SK-N-MC (cell line): ENCODE data around the gene FHAD1.

Experiments used
- DNase-seq: peaks from one replicate; pipeline ENCODE4 v3.0.0-alpha.2; 2011; ENCODE audit warnings: low read depth, low spot score
- H3K27ac ChIP-seq: fragments of 200-600 bp; sonication (generic); 2 replicates; pipeline ENCODE4 v1.5.1; 2016; ENCODE audit warnings: mixed run types
- H3K36me3 ChIP-seq: fragments of 200-600 bp; sonication (generic); 2 replicates; pipeline ENCODE4 v1.6.1; 2017; ENCODE audit warnings: antibody characterized with exemption, low read length, mixed read lengths; ENCODE audit not compliant: insufficient read depth
- H3K4me3 ChIP-seq: fragments of 200-600 bp; sonication (generic); 2 replicates; pipeline ENCODE4 v1.5.1; 2016
- H3K9ac ChIP-seq: fragments of 200-600 bp; sonication (generic); 2 replicates; pipeline ENCODE4 v1.8.0; 2017; ENCODE audit warnings: mixed run types, mixed read lengths; ENCODE audit not compliant: insufficient read length
- H3K9me3 ChIP-seq: fragments of 200-600 bp; sonication (generic); 2 replicates; pipeline ENCODE4 v1.6.1; 2017; ENCODE audit warnings: low read depth, mild to moderate bottlenecking, antibody characterized with exemption, low read length, moderate library complexity, mixed read lengths
- EZH2 ChIP-seq: fragments of 200-600 bp; sonication (generic); IDR thresholded peaks from one replicate; pipeline ENCODE4 v1.6.1; 2017; ENCODE audit warnings: antibody characterized with exemption
- FOXP2 ChIP-seq: optimal IDR thresholded peaks from 2 replicates; pipeline ENCODE3; 2011; ENCODE audit warnings: mild to moderate bottlenecking, moderate library complexity; ENCODE audit not compliant: insufficient read depth; ENCODE audit errors: extremely low read length, control extremely low read depth
- POLR2AphosphoS5 ChIP-seq: IDR thresholded peaks from 2 replicates; pipeline ENCODE4 v1.6.1; 2012; ENCODE audit warnings: mild to moderate bottlenecking, low read depth, low read length, borderline replicate concordance

The FHAD1 gene

DNA sequence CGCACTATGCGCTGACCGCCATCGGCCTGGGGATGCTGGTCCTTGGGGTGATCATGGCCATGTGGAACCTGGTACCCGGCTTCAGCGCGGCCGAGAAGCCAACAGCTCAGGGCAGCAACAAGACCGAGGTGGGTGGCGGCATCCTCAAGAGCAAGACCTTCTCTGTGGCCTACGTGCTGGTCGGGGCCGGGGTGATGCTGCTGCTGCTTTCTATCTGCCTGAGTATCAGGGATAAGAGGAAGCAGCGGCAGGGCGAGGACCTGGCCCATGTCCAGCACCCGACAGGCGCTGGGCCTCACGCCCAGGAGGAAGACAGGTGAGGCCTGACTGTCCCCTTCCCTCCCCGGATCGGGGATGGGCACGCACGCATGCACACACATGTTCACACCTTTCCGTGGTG, 31.9 kb upstream of the FHAD1 start:
- DNase-seq, result no peak
- H3K36me3 ChIP-seq, result no peaks in the 10 kb centered on the region
- no peak overlapping the region for H3K4me3 ChIP-seq
- no peaks in the 10 kb centered on the region for H3K9me3 ChIP-seq
- TF ChIP-seq FOXP2, result no peak
- no peak for TF ChIP-seq POLR2AphosphoS5
- no peak for TF ChIP-seq EZH2
- no peak overlapping the region for H3K27ac ChIP-seq
- H3K9ac ChIP-seq, result no peak overlapping the region

DNA sequence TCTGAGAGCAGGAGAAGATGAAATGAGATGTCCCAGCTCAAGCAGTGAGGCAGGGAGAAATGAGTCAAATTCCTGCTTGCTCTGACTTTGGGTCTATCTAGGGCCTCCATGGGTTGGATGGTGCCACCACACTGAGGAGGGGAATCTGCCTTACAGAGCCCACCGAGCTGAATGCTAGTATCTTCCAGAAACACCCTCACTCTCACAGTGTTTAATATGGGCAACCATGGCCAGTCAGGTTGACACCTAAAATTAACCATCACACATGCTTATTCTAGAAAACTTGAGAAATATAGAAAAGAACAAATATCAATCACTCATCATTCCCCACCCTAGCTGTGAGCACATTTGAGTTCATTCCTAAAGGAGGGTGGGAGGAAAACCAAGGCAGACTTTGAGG, 29.4 kb upstream of the FHAD1 start:
- no peak overlapping the region for H3K4me3 ChIP-seq
- no peaks in the 10 kb centered on the region for H3K9me3 ChIP-seq
- DNase-seq, result no peak
- H3K36me3 ChIP-seq, result no peaks in the 10 kb centered on the region
- H3K27ac ChIP-seq, result no peak overlapping the region
- H3K9ac ChIP-seq, result no peak overlapping the region
- TF ChIP-seq EZH2 (no peak), FOXP2 (no peak), POLR2AphosphoS5 (no peak)

DNA sequence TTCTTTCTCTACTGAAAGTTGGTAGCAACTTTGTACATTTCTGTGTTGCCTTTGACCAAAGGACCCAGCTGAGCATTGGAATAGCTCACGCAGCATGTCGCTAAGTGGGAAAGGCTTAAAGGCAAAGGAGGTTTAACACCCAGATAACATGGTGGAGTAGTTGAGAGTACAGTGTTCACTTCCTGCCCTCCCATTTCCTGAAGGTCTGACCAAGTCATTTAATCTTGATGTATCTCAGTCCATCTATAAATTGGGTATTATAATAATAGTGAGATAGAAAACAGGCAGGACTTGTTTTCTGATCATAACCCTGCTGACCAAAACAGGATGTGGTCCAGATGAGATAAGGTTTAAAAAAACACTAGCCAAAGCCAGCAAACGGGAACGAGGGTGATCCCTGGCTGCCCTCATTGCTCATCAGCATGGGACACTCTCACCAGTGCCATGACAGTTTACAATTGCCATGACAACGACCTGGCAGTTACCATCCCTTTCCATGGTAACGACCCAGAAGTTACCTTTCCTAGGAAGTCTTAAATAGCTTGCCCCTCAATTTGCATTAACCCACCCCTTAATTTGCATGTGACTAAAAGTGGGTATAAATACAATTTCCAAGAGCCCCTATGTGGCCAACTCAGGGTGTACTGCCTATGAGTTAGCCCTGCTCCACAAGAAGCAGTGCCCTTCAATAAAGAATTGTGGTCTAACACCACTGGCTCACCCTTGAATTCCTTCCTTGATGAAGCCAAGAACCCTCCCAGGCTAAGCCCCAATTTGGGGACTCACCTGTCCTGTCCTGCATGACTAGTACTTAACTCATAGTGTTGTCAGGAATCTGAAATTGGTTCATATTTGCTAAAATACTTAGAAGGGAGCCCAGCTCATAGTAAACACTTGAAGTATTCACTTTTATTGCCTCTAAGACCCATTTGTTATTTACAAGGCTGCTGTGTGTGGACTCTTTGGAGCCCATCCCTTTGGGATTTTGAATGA, 28.4 kb upstream of the FHAD1 start:
- no peaks in the 10 kb centered on the region for H3K9me3 ChIP-seq
- no peak for DNase-seq
- H3K27ac ChIP-seq, result no peak overlapping the region
- H3K4me3 ChIP-seq, result no peak overlapping the region
- no peak for TF ChIP-seq POLR2AphosphoS5
- no peak for TF ChIP-seq FOXP2
- no peak for TF ChIP-seq EZH2
- no peaks in the 10 kb centered on the region for H3K36me3 ChIP-seq
- no peak overlapping the region for H3K9ac ChIP-seq

DNA sequence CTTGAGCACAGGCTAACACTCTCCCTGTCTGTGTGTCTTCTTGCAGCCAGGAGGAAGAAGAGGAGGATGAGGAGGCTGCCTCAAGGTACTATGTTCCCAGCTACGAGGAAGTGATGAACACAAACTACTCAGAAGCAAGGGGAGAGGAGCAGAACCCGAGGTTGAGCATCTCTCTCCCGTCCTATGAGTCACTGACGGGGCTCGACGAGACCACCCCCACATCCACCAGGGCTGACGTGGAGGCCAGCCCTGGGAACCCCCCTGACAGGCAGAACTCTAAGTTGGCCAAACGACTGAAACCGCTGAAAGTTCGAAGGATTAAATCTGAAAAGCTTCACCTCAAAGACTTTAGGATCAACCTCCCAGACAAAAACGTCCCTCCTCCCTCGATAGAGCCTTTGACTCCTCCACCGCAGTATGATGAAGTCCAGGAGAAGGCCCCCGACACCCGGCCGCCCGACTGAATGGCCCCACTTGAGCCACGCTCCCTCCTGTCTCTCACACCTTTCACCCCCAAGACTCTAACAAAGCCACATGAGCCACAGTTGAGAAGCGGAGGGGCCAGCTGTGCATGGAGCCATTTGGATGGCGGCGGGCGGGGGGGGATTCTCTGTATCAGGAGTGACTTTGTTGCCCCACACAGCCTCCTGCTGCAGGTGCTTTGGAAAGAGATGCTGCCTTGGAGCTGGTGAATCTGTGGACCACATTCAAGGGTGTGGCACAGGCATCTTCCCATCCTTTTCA, 27.6 kb upstream of the FHAD1 start:
- no peaks in the 10 kb centered on the region for H3K36me3 ChIP-seq
- H3K27ac ChIP-seq, result no peak overlapping the region
- H3K4me3 ChIP-seq, result no peak overlapping the region
- no peak for DNase-seq
- no peak overlapping the region for H3K9ac ChIP-seq
- no peak for TF ChIP-seq EZH2
- no peak for TF ChIP-seq POLR2AphosphoS5
- TF ChIP-seq FOXP2, result no peak
- H3K9me3 ChIP-seq, result no peaks in the 10 kb centered on the region

DNA sequence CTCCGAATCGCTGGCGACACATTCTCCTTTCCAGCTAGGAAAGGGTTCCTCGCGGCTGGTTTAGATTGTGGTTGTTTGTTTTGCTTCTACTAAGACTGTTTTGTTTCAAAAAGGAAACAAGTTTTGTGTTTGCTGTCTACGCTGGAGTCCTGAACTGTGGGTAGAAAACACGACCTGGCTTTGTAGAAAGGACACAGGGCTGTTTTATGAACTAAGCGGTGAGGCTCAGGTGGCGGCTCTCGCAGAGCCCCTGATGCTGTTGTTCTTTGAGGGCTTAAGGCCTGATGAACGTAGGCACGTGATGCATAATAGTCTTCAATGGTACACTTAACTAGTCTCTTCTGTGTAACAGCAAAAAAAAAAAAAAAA, 27.0 kb upstream of the FHAD1 start:
- Histone ChIP-seq H3K4me3 (no peak overlapping the region), H3K9ac (no peak overlapping the region), H3K9me3 (no peaks in the 10 kb centered on the region), H3K27ac (no peak overlapping the region), H3K36me3 (no peaks in the 10 kb centered on the region)
- no peak for TF ChIP-seq POLR2AphosphoS5
- no peak for TF ChIP-seq FOXP2
- TF ChIP-seq EZH2, result no peak
- no peak for DNase-seq

DNA sequence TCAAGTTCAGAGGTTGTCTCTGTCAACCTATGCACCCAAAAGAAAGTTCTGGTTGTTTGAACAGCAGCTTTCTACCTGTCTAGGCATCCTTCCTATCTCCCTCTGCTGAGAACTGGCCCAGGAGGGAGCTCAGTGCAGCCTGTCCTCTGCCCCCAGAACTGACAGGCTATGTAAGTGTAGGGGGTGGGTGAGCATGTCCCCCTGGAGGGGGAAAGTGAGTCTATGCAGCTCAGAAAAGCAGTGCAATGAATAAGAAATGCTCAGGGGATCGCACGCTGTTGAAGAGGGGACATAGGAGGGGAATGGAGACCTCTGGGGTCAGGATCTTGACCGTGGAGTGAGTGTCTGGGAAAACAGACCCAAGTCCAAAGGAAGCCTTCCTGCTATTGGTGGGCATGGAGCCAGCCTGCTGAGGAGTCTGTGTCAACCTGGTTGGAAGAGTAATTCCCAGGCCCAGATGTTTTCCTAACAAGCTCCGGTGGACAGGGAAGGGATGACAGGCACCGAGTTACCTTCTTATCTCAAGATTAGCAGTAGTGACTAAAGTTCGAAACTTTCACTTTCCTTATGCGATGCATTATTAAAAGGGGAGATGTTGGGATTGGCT, 26.1 kb upstream of the FHAD1 start:
- TF ChIP-seq POLR2AphosphoS5, result no peak
- no peak for TF ChIP-seq EZH2
- TF ChIP-seq FOXP2, result no peak
- H3K9me3 ChIP-seq, result no peaks in the 10 kb centered on the region
- no peak overlapping the region for H3K9ac ChIP-seq
- DNase-seq, result no peak
- H3K27ac ChIP-seq, result no peak overlapping the region
- no peaks in the 10 kb centered on the region for H3K36me3 ChIP-seq
- H3K4me3 ChIP-seq, result no peak overlapping the region

DNA sequence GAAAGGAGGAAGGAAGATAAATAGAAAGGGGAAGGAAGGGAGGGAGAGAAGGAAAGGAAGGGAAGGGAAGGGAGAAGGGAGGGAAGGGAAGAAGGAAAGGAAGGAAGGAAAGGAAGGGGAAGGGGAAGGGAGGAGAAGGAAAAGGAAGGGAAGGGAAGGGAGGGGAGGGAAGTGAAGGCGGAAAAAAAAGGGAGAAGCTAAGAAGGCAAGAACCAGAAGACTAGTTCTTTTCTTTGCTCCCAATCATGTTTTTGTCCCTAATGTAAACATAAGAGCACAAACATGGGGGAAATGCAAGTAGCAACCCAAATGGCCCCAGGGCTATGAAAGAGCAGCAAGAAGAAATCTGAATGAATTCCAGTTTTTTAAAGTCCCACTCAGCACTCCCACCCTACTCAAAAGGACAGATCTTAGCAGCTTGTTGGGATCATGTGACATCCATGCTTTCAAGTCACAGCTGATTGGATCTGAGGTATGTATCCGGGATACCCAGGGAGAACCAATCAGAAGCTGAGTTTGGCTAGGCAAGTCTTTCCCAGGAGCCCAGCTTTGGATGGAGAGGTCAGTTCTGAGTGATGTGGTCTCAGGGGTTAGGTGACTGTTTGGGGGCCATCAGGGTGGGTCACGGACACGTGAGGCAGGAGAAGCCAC, 24.2 kb upstream of the FHAD1 start:
- no peak for TF ChIP-seq FOXP2
- no peak for TF ChIP-seq EZH2
- TF ChIP-seq POLR2AphosphoS5, result no peak
- DNase-seq, result no peak
- Histone ChIP-seq H3K36me3 (no peaks in the 10 kb centered on the region), H3K9ac (no peak overlapping the region), H3K4me3 (no peak overlapping the region), H3K9me3 (no peaks in the 10 kb centered on the region), H3K27ac (no peak overlapping the region)

DNA sequence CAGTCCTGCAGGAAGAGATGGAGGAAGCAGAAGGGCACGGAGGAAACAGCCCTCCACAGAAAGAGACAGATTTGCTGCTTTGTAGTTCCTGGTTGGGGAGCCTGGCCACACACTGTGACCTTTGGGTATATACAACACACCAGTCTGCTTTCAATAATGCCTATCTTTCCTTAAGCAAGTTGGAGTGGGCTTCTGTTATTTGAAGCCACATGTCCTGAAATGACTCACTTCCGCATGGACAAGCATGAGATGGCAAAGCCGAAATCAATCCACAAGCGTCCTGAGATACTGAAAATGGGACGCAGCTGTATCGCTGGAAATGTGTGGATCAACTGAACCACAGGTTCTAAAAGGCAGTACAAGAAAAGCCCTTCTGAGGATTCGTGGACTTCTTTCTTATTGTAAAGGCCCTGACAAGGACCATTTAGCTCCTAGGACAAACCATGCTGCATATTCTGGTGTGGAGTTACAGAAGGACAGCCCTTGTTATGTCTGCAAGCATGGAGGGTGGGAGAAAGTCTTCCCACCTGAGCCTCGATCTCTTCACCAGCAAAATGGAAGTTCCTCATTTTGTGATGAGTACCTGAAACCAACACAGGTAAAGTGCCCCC, 22.7 kb upstream of the FHAD1 start:
- no peaks in the 10 kb centered on the region for H3K9me3 ChIP-seq
- TF ChIP-seq FOXP2 (no peak), POLR2AphosphoS5 (no peak)
- H3K36me3 ChIP-seq, result no peaks in the 10 kb centered on the region
- H3K27ac ChIP-seq, result no peak overlapping the region
- H3K9ac ChIP-seq, result no peak overlapping the region
- H3K4me3 ChIP-seq, result no peak overlapping the region
- no peak for DNase-seq
